Stimulated activated naive CD8-positive, alpha-beta T cell treated with anti-CD3 and anti-CD28 coated beads, Interleukin-15, Interleukin-2, amounts not matched to agents 100 ng/mL and 50 ng/mL, for 24 hours (primary cell): Measurements from ENCODE around the gene STXBP3.
"Not testable (repeated sequence)": the region's sequence is repeated elsewhere in the genome, so short reads cannot be mapped to it uniquely, and the experiment has no call there.

ENCODE experiments used
- H3K27ac Mint-ChIP-seq: one replicate; pipeline ENCODE4 v1.8.0; 2021; ENCODE audit warnings: mild to moderate bottlenecking, mixed read lengths
- H3K27me3 Mint-ChIP-seq: one replicate; pipeline ENCODE4 v1.8.0; 2021; ENCODE audit warnings: mixed read lengths
- H3K36me3 Mint-ChIP-seq: one replicate; pipeline ENCODE4 v1.8.0; 2021; ENCODE audit warnings: low read depth, mixed read lengths
- H3K4me1 Mint-ChIP-seq: one replicate; pipeline ENCODE4 v1.8.0; 2021; ENCODE audit warnings: low read depth, mixed read lengths
- H3K4me3 Mint-ChIP-seq: one replicate; pipeline ENCODE4 v1.8.0; 2021; ENCODE audit warnings: mild to moderate bottlenecking, mixed read lengths
- H3K9me3 Mint-ChIP-seq: one replicate; pipeline ENCODE4 v1.8.0; 2021; ENCODE audit warnings: mixed read lengths

Gene STXBP3

DNA sequence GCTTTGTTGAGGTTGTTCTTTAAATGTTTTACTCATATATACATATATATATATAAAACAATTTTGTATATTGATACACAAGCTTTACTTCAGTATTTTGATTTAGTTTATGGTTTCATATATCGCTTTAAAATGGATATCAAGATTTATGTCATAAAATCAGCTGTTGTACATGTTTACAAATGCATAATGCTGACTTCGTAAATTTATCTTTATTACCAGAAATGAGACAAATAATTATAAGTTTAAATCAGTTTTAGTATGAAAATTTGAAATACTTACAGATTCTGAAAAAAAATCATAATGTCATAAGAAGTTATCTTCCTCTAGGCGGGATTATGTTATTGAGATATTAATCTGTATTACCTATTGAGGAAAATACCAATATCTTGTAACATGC, 6.9 kb downstream of the STXBP3 start:
- Mint-ChIP-seq H3K27ac (no peak overlapping the region), H3K36me3 (peaks cover 40% of the 10 kb centered on the region), H3K9me3 (no peaks in the 10 kb centered on the region)

DNA sequence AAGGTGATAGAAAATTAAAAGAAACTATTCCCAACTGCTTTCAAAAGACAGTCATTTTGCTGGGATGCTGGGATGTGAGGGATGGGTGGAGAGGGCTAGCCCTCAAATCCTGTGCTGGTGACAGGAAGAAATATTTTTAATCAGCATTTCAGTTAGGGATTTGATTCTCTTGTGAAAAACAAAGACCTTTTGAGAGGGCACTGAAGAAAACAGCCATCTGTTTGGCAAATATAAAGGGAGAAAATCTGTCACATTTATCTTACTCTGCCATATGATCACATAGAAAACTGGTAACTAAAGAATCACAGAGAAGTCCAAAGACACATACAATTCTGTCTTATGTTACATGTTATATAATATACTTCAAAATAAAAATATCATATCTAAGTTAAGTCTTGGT, 12.3 kb downstream of the STXBP3 start:
- H3K4me3 Mint-ChIP-seq, result no peak overlapping the region
- peaks cover 4% of the 10 kb centered on the region for H3K4me1 Mint-ChIP-seq
- peaks cover 57% of the 10 kb centered on the region for H3K36me3 Mint-ChIP-seq
- H3K9me3 Mint-ChIP-seq, result no peaks in the 10 kb centered on the region
- H3K27me3 Mint-ChIP-seq, result no peaks in the 10 kb centered on the region
- no peak overlapping the region for H3K27ac Mint-ChIP-seq

More for the DNA sequence above, 6.9 kb downstream of the STXBP3 start:
- Mint-ChIP-seq H3K4me3 (no peak overlapping the region), H3K4me1 (peaks cover 25% of the 10 kb centered on the region), H3K27me3 (no peaks in the 10 kb centered on the region)

DNA sequence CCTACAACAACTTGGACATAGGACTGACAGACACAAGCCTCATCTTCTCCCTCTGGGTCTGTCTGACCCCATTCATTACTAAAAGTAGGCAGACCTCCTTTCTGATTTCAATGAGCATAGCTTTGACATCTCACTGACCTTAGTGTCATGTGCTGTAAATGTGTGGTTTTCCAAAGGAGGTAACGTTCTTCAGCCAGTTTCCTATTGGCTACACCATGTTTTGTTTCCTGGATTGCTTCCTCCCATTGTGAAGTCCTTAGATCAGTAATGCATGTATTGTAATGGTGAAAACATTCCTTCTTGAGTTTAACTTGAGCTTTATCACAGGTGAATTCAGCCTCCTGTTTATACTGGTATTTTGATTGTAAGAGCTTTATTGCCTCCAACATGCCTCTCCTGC, 20.6 kb downstream of the STXBP3 start:
- no peaks in the 10 kb centered on the region for H3K9me3 Mint-ChIP-seq
- no peaks in the 10 kb centered on the region for H3K4me1 Mint-ChIP-seq
- peaks cover 26% of the 10 kb centered on the region for H3K36me3 Mint-ChIP-seq
- H3K4me3 Mint-ChIP-seq, result no peak overlapping the region
- no peak overlapping the region for H3K27ac Mint-ChIP-seq
- H3K27me3 Mint-ChIP-seq, result no peaks in the 10 kb centered on the region

DNA sequence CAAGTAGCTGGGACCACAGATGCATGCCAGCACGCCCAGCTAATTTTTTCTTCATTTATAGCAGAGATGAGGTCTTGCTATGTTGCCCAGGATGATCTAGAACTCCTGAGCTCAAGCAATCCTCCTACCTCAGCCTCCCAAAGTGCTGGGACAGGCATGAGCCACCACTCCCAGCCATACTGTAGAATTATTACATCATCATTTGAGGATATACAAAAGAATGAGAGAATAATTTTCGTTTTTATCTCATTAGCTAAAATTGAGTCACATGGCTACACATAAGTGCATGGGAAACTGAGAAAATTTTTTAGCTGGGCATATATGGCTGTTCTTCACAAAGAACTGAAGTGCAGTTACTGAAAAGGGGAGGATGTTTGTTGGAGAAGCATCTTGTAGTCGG, 21.2 kb downstream of the STXBP3 start:
- no peaks in the 10 kb centered on the region for H3K9me3 Mint-ChIP-seq
- H3K36me3 Mint-ChIP-seq, result peaks cover 23% of the 10 kb centered on the region
- H3K4me1 Mint-ChIP-seq, result no peaks in the 10 kb centered on the region
- H3K27ac Mint-ChIP-seq, result no peak overlapping the region
- H3K4me3 Mint-ChIP-seq, result no peak overlapping the region
- H3K27me3 Mint-ChIP-seq, result no peaks in the 10 kb centered on the region

DNA sequence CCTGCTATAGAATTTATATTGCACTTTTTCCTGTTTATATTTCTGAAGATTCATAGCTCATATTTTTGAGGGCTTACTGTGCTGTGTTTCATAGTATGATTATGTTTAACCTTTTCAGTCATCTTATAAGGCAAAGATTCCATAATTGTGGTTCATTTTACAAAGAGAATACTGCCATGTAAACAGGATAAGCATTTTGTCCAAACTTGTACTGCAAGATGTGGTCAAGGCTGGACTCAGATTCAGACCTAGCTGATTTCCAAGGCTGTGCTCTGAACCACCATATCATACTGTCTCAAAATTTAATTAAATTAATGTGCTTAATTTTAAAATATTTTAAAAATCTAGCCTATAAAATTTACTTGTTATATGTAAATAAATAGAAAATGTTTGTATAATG, 31.4 kb downstream of the STXBP3 start:
- H3K27me3 Mint-ChIP-seq, result no peaks in the 10 kb centered on the region
- H3K4me1 Mint-ChIP-seq, result no peaks in the 10 kb centered on the region
- H3K9me3 Mint-ChIP-seq, result no peaks in the 10 kb centered on the region
- peaks cover 64% of the 10 kb centered on the region for H3K36me3 Mint-ChIP-seq
- H3K27ac Mint-ChIP-seq, result no peak overlapping the region
- H3K4me3 Mint-ChIP-seq, result no peak overlapping the region

DNA sequence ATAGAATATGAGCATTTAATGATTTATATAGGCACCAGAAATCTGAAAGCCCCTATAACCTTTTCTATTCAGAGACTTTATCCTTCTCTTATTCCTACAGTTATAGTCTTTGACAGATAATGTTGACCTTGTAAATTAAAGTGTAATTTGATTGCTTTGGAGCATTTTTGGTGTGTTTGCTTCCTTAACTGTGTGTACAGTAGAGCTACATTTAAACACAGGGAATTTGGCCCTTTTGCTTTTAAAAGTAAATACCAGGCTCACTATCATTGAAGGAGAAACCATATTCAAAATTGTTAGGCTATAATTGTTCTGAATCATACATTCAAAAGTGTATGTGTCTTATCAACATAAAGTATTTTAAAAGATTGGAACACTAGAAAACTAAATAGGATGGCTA, 33.0 kb downstream of the STXBP3 start:
- H3K27ac Mint-ChIP-seq, result no peak overlapping the region
- peaks cover 69% of the 10 kb centered on the region for H3K36me3 Mint-ChIP-seq
- no peak overlapping the region for H3K4me3 Mint-ChIP-seq

DNA sequence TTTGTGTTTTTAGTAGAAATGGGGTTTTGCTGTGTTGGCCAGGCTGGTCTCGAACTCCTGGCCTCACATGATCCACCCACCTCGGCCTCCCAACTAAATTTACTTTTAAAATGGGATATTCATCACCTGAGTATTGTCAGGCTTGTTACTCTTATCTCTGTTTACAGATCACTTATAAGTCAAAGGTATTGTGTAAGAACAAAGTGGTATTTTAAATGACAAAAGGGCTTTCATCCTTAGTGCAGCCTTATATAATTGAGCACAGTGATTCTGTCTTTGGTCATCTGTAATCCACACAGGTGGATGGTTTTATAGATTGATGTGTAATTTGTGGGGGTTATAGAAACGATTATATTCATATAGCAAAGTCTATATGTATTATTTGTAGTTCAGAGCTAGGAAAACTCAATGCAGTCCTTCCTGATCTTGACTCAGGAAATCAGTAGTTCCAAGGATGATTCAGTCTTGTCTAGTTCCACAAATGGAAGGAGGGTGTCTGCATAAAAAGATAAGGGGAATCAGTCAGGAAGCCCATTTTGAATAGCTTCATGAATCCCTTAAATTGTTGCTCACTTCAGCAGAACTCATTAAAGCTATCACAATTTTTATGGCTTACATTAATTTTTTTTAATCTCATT, 34.6 kb downstream of the STXBP3 start:
- Mint-ChIP-seq H3K36me3 (peaks cover 73% of the 10 kb centered on the region), H3K9me3 (peaks cover 22% of the 10 kb centered on the region), H3K4me3 (no peak overlapping the region), H3K27me3 (no peaks in the 10 kb centered on the region), H3K4me1 (no peaks in the 10 kb centered on the region), H3K27ac (no peak overlapping the region)

More for the DNA sequence above, 33.0 kb downstream of the STXBP3 start:
- no peaks in the 10 kb centered on the region for H3K27me3 Mint-ChIP-seq
- peaks cover 12% of the 10 kb centered on the region for H3K9me3 Mint-ChIP-seq
- H3K4me1 Mint-ChIP-seq, result no peaks in the 10 kb centered on the region

DNA sequence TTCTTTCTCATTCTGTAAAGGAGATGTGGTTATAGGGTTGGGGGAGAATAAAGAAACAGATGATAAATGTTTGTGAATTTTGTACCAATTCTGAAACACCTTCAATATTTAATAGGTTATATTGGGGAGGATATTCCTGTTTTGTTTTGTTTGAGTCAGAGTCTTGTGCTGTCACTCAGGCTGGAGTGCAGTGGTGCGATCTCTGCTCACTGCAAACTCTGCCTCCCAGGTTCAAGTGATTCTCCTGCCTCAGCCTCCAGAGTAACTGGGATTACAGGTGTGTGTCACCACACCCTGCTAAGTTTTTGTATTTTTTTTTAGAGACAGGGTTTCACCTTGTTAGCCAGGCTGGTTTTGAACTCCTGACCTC, 35.1 kb downstream of the STXBP3 start:
- H3K9me3 Mint-ChIP-seq, result peaks cover 23% of the 10 kb centered on the region
- not testable (repeated sequence) for H3K4me3 Mint-ChIP-seq, H3K27me3 Mint-ChIP-seq, H3K4me1 Mint-ChIP-seq, H3K27ac Mint-ChIP-seq
- H3K36me3 Mint-ChIP-seq, result peaks cover 78% of the 10 kb centered on the region

DNA sequence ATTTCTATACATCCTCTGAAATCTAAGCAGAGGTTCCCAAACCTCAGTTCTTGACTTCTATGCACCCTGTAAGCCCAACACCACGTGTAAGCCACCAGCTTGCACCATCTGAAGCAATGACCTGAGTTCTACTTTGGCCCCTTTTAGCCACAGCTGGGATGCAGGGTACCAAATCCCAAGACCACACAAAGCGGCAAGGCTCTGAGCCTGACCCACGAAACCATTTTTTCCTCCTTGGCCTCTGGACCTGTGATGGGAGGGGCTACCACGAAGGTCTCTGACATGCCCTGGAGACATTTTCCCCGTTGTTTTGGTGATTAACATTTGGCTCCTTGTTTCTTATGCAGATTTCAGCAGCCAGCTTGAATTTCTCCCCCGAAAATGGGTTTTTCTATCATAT, 38.8 kb downstream of the STXBP3 start:
- Mint-ChIP-seq H3K4me1 (no peaks in the 10 kb centered on the region), H3K27me3 (no peaks in the 10 kb centered on the region), H3K36me3 (peaks cover 87% of the 10 kb centered on the region), H3K27ac (no peak overlapping the region), H3K9me3 (peaks cover 23% of the 10 kb centered on the region), H3K4me3 (no peak overlapping the region)

DNA sequence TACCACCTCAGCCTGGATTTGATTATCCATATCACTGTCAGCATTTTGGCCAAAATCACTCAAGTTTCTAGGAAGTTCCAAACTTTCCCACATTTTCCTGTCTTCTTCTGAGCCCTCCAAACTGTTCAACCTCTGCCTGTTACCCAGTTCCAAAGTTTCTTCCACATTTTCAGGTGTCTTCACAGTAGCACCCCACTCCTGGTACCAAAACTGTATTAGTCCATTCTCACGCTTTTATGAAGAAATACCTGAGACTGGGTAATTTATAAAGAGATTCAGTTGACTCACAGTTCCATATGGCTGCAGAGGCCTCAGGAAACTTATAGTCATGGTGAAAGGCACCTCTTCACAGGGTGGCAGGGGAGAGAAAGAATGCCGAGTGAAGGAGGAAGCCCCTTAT, 39.4 kb downstream of the STXBP3 start:
- peaks cover 23% of the 10 kb centered on the region for H3K9me3 Mint-ChIP-seq
- no peak overlapping the region for H3K27ac Mint-ChIP-seq
- no peak overlapping the region for H3K4me3 Mint-ChIP-seq
- no peaks in the 10 kb centered on the region for H3K27me3 Mint-ChIP-seq
- H3K4me1 Mint-ChIP-seq, result no peaks in the 10 kb centered on the region
- H3K36me3 Mint-ChIP-seq, result peaks cover 90% of the 10 kb centered on the region

DNA sequence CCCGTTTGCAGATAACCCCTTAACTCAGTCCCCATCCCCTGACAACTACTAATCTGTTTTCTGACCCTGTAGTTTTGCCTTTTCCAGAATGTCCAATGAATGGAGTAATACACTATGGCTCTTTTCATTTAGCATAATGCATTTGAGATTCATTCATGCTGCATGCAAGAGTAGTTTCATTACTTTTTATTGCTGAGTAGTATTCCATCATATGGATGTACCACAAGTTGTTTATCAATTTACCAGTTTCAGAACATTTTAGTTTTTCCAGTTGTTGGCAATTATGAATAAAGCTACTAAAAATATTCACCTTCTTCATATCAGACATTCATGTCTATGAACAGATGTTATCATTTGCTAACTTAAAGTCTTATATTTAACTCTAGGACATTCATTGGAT, 45.3 kb downstream of the STXBP3 start:
- H3K9me3 Mint-ChIP-seq, result peaks cover 13% of the 10 kb centered on the region
- H3K4me3 Mint-ChIP-seq, result no peak overlapping the region
- no peak overlapping the region for H3K27ac Mint-ChIP-seq
- peaks cover 80% of the 10 kb centered on the region for H3K36me3 Mint-ChIP-seq
- H3K4me1 Mint-ChIP-seq, result peaks cover 3% of the 10 kb centered on the region
- no peaks in the 10 kb centered on the region for H3K27me3 Mint-ChIP-seq

DNA sequence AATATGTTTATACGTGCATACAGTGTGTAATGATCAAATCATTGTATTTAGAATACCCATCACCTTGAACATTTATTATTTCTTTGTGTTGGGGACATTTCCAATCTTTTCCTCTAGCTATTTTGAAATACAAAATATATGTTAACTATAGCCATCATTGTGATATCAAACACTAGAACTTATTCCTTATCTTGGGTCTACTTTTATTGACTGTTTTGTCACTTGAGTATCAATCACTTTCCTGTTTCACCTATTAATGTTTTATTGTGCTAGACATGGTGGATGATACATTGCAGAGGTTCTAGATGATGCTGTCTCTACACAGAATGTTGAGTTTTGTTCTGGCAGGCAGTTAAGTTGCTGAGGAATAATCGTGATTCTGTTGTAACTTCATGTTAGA, 45.9 kb downstream of the STXBP3 start:
- H3K9me3 Mint-ChIP-seq, result peaks cover 13% of the 10 kb centered on the region
- H3K27me3 Mint-ChIP-seq, result no peaks in the 10 kb centered on the region

DNA sequence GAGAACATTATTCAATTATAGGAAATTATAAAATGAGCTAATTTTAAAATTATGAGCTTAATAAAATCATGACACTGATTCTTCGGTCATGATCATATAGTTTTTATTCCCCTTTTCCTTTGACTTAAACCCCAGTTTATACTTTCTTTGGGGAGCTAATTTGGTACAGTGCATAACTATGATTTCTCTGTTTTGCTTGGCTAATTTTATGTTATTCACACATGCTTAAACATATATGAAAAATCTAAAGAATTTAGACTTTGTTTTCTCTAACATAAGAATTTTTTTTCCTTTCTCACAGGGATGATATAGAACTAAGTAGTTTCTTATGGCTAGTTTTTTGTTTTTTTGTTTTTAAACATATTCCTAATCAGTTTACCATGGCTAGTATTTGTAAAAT, 52.5 kb downstream of the STXBP3 start:
- Mint-ChIP-seq H3K9me3 (no peaks in the 10 kb centered on the region), H3K4me3 (no peak overlapping the region), H3K36me3 (peaks cover 45% of the 10 kb centered on the region), H3K27me3 (no peaks in the 10 kb centered on the region), H3K4me1 (peaks cover 2% of the 10 kb centered on the region), H3K27ac (no peak overlapping the region)

More for the DNA sequence above, 45.9 kb downstream of the STXBP3 start:
- H3K27ac Mint-ChIP-seq, result no peak overlapping the region
- peaks cover 75% of the 10 kb centered on the region for H3K36me3 Mint-ChIP-seq
- peaks cover 3% of the 10 kb centered on the region for H3K4me1 Mint-ChIP-seq
- H3K4me3 Mint-ChIP-seq, result no peak overlapping the region

DNA sequence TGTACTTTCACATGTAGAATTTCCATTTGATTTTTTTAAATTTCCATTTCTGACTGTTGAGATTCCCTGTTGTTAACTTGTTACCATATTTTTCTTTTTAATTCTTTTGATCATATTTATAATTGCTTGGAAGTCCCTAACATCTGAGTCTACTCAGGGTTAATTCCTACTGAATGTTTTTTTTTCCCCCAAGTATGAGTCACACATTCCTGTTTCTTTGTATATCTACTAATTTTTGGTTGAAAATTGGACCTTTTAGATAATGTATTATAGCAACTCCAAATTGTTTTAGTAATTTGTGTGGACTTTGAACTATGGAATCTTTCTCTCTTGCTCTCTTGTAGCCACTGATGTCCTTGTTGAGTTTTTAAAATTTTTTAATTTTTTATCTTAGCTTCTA, 54.6 kb downstream of the STXBP3 start:
- H3K27ac Mint-ChIP-seq, result no peak overlapping the region
- no peaks in the 10 kb centered on the region for H3K9me3 Mint-ChIP-seq

DNA sequence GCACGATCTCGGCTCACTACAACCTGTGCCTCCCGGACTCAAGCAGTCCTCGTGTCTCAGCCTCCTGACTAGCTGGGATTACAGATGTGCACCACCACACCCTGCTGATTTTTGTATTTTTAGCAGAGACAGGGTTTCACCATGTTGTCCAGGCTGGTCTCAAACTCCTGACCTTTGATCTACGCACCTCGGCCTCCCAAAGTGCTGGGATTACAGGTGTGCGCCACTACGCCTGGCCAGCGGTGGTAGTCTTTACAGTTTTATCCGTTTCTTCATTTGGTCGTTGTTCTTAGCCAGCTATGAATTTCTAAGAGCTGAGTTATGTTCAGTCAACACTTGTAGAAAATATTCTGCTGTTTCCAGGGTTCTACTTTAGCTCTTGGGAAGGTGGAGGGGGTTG, 57.1 kb downstream of the STXBP3 start:
- Mint-ChIP-seq H3K9me3 (no peaks in the 10 kb centered on the region), H3K4me3 (no peak overlapping the region), H3K36me3 (peaks cover 41% of the 10 kb centered on the region), H3K27ac (no peak overlapping the region), H3K27me3 (no peaks in the 10 kb centered on the region), H3K4me1 (no peaks in the 10 kb centered on the region)

More for the DNA sequence above, 54.6 kb downstream of the STXBP3 start:
- H3K36me3 Mint-ChIP-seq, result peaks cover 45% of the 10 kb centered on the region
- no peaks in the 10 kb centered on the region for H3K4me1 Mint-ChIP-seq
- no peaks in the 10 kb centered on the region for H3K27me3 Mint-ChIP-seq
- no peak overlapping the region for H3K4me3 Mint-ChIP-seq

DNA sequence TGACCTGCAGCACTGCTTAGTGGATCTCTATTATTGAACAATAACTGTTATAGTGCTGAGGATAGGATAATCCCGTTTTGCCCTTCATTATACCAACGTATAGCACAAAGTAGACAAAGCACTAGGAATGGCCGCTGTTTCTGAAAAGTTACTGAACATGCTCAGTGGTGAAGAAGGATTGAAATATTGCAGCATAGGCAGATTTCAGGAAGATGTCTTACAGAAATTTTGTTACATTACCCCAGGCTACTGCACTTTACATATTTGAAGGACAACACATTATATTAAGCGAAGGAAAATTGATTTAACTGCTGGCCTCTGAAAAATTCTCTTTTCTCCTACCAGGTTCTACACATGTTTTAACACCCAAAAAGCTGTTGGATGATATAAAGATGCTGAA, 62.0 kb downstream of the STXBP3 start:
- no peak overlapping the region for H3K27ac Mint-ChIP-seq
- H3K4me3 Mint-ChIP-seq, result no peak overlapping the region
- H3K9me3 Mint-ChIP-seq, result no peaks in the 10 kb centered on the region
- peaks cover 35% of the 10 kb centered on the region for H3K36me3 Mint-ChIP-seq
- H3K27me3 Mint-ChIP-seq, result no peaks in the 10 kb centered on the region
- H3K4me1 Mint-ChIP-seq, result no peaks in the 10 kb centered on the region
